AG10803 (cell line): ENCODE results near the gene COL25A1.

ENCODE experiments used
- DNase-seq: peaks from one replicate; pipeline ENCODE4 v3.0.0; 2010; ENCODE audit warnings: low read depth
- H3K4me3 ChIP-seq: 2 replicates; pipeline ENCODE4 v1.5.1; 2011; ENCODE audit warnings: mild to moderate bottlenecking, low read length, control low read depth
- CTCF ChIP-seq: conservative IDR thresholded peaks from 2 replicates; pipeline ENCODE4 v1.5.1; 2011; ENCODE audit warnings: mild to moderate bottlenecking, low read length, control low read depth, inconsistent platforms

Gene COL25A1

DNA sequence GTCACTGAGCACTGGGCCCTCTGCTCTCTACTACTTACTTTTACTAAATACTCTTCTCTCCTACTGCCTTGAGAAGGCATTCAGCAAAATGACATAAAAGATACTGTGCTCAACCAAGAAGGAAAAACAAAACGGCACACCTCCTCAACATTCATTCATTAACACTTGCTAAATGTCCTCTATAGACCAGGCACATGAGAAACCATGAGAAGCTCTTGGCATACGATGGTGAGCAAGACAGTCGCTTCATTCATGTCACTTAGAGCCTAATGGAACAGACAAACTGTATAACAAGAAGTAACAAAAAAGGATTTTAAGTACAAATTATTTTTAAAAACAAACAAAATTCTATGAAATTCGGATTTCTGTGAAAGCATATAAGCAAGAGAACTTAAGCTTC is 38.7 kb downstream of the COL25A1 start:
- no peak for TF ChIP-seq CTCF
- DNase-seq, result no peak
- H3K4me3 ChIP-seq, result no peak overlapping the region

- DNase-seq, result no peak
- TF ChIP-seq CTCF, result no peak
Measured at GRCh38 chr4:109256818-109257217, 45.6 kb downstream of the COL25A1 start.

DNA sequence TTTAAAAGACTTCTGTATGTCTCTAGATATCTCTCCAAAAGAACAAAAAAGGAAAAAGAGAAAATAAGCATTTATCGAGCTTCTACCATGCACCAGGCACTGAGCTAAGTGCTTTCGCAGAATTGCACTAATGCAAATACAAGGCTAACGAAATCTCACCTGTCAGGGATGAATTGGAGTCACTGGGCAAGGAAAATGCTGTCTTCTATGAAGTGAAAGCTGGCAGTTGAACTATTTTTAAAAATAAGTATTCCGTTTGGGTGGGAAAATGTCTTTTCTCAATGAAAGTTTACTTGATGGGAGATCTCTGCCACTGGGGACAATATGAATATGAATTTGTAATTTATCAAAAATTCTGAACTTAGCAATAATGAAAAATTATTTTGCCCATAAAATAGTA is 47.6 kb downstream of the COL25A1 start:
- DNase-seq, result no peak
- no peak for TF ChIP-seq CTCF

More at GRCh38 chr4:109256818-109257217, 45.6 kb downstream of the COL25A1 start:
- no peak overlapping the region for H3K4me3 ChIP-seq

GRCh38 chr4:109251396-109251795 is 51.1 kb downstream of the COL25A1 start:
- DNase-seq, result no peak
- no peak for TF ChIP-seq CTCF
- H3K4me3 ChIP-seq, result no peak overlapping the region

More for the DNA sequence above, 47.6 kb downstream of the COL25A1 start:
- no peak overlapping the region for H3K4me3 ChIP-seq

- no peak for TF ChIP-seq CTCF
- no peak overlapping the region for H3K4me3 ChIP-seq
- no peak for DNase-seq
Measured at GRCh38 chr4:109248322-109248900, 54.0 kb downstream of the COL25A1 start.

- H3K4me3 ChIP-seq, result no peak overlapping the region
- DNase-seq, result no peak
- TF ChIP-seq CTCF, result no peak
Measured at GRCh38 chr4:109243871-109244270, 58.6 kb downstream of the COL25A1 start.

- H3K4me3 ChIP-seq, result no peak overlapping the region
- DNase-seq, result no peak
- TF ChIP-seq CTCF, result no peak
Measured at GRCh38 chr4:109238746-109239145, 63.7 kb downstream of the COL25A1 start.
